EL (cell line): ENCODE results near the gene DST.
"Not testable (repeated sequence)": the region's sequence is repeated elsewhere in the genome, so short reads cannot be mapped to it uniquely, and the experiment has no call there.

Experiments
- DNase-seq: peaks from one replicate; pipeline ENCODE4 v3.0.0-alpha.2; 2016

Gene DST

GRCh38 chr6:56661338-56661737, 18.6 kb upstream of the DST start:
- not testable (repeated sequence) for DNase-seq

- no peak for DNase-seq
Observed at GRCh38 chr6:56660381-56660730, 17.7 kb upstream of the DST start.

- DNase-seq: no peak
Observed at GRCh38 chr6:56659721-56660380, 17.2 kb upstream of the DST start.

GRCh38 chr6:56658326-56658725, 15.6 kb upstream of the DST start:
- DNase-seq: no peak

GRCh38 chr6:56657354-56657753, 14.7 kb upstream of the DST start:
- DNase-seq: no peak

GRCh38 chr6:56656466-56656865, 13.8 kb upstream of the DST start:
- no peak for DNase-seq

GRCh38 chr6:56655996-56656395, 13.3 kb upstream of the DST start:
- no peak for DNase-seq

- DNase-seq: no peak
Observed at GRCh38 chr6:56655249-56655648, 12.6 kb upstream of the DST start.

- peak; percentile 57 for DNase-seq
Observed at GRCh38 chr6:56652994-56653393, 10.3 kb upstream of the DST start.

GRCh38 chr6:56652231-56652630, 9.5 kb upstream of the DST start:
- no peak for DNase-seq

GRCh38 chr6:56650191-56650590, 7.5 kb upstream of the DST start:
- no peak for DNase-seq

GRCh38 chr6:56649782-56650181, 7.1 kb upstream of the DST start:
- DNase-seq: peak; percentile 41

GRCh38 chr6:56649053-56649769, 6.5 kb upstream of the DST start:
- peak; percentile 30 for DNase-seq

GRCh38 chr6:56647172-56647762, 4.6 kb upstream of the DST start:
- no peak for DNase-seq

- DNase-seq: no peak
Observed at GRCh38 chr6:56644366-56644765, 1.7 kb upstream of the DST start.

GRCh38 chr6:56643379-56644089, 845 bp upstream of the DST start:
- peak; percentile 28 for DNase-seq

GRCh38 chr6:56640374-56640773, 2.3 kb downstream of the DST start:
- no peak for DNase-seq

GRCh38 chr6:56638760-56639159, 3.9 kb downstream of the DST start:
- DNase-seq: no peak

GRCh38 chr6:56637640-56638039, 5.0 kb downstream of the DST start:
- DNase-seq: peak; percentile 78

GRCh38 chr6:56628105-56628504, 14.6 kb downstream of the DST start:
- DNase-seq: no peak

- DNase-seq: no peak
Observed at GRCh38 chr6:56625356-56625755, 17.3 kb downstream of the DST start.

GRCh38 chr6:56624728-56625069, 18.0 kb downstream of the DST start:
- no peak for DNase-seq

- peak; percentile 17 for DNase-seq
Observed at GRCh38 chr6:56624046-56624727, 18.5 kb downstream of the DST start.
